ENCODE data around the gene AP3D1. TPM values are rescaled to one million over a fixed set of nuclear protein-coding genes. Genes with fewer than 3 reads are reported as not detected.

The AP3D1 gene
- total and polyA plus RNA-seq, 2 donors (not counting 3 experiments of a cell fraction or from before 2014, with no cell fraction given), result 130 to 137 TPM

- intact Hi-C loops (cut with micrococcal nuclease), result no loop called here
- no peak for DNase-seq (ENCODE audit: low read depth, low spot score)
- Histone ChIP-seq H3K4me3 (replicated peaks in 1 of 3; ENCODE audit: insufficient read depth in 1 of 3, low read depth in 1 of 3, low read length in 3 of 3) (no peak overlapping the region), H3K9ac (replicated peaks; ENCODE audit: extremely low read depth, insufficient read depth, low read length) (no peak overlapping the region), H3K4me1 (ENCODE audit: control insufficient read depth, extremely low read depth, insufficient read depth, low read length) (no peaks in the 10 kb centered on the region), H3K27me3 (ENCODE audit: control insufficient read depth in 2 of 2, insufficient read depth in 2 of 2, low read length in 2 of 2) (no peaks in the 10 kb centered on the region), H2AFZ (ENCODE audit: low read depth, low read length) (no peak overlapping the region), H3K9me3 (replicated peaks; ENCODE audit: control insufficient read depth, insufficient read depth, low read length) (no peaks in the 10 kb centered on the region), H3K9me1 (replicated peaks; ENCODE audit: control insufficient read depth, extremely low read depth, insufficient read depth, low read length) (no peaks in the 10 kb centered on the region), H3K27ac (ENCODE audit: insufficient read depth, low read depth, low read length) (no peak overlapping the region), H4K20me1 (replicated peaks; ENCODE audit: control insufficient read depth, extremely low read depth, insufficient read depth, low read length) (no peaks in the 10 kb centered on the region), H3K4me2 (ENCODE audit: insufficient read depth, low read length) (no peak overlapping the region), H3K79me2 (ENCODE audit: control insufficient read depth, insufficient read depth, low read length) (peaks cover 86% of the 10 kb centered on the region), H3K36me3 (ENCODE audit: control insufficient read depth in 2 of 2, extremely low read depth in 1 of 2, insufficient read depth in 2 of 2, low read length in 2 of 2) (peaks cover 2 to 20% of the 10 kb centered on the region in 2 experiments)
- no peak for TF ChIP-seq JUN (IDR thresholded peaks at IDR 0.05; ENCODE audit: borderline replicate concordance, insufficient read depth, insufficient read length, low read depth)
- no peak for TF ChIP-seq EZH2 (IDR thresholded peaks at IDR 0.05; ENCODE audit: borderline replicate concordance, low read depth, low read length, severe bottlenecking)
- TF ChIP-seq POLR2A (IDR thresholded peaks at IDR 0.05; ENCODE audit: low read depth, low read length), result no peak
- no peak for TF ChIP-seq POLR2AphosphoS5 (IDR thresholded peaks at IDR 0.05; ENCODE audit: insufficient read depth, low read depth, low read length)
- no peak for TF ChIP-seq MAX (IDR thresholded peaks at IDR 0.05; ENCODE audit: insufficient read depth, insufficient read length)
- no peak for TF ChIP-seq CTCF (IDR thresholded peaks at IDR 0.05; ENCODE audit: extremely low read depth in 1 of 2, insufficient read depth in 1 of 2, low read depth in 1 of 2, low read length in 2 of 2)
- no peak for TF ChIP-seq FOS (IDR thresholded peaks at IDR 0.05; ENCODE audit: borderline replicate concordance, insufficient read depth, low read length)
- no peak for TF ChIP-seq GATA2 (IDR thresholded peaks at IDR 0.05; ENCODE audit: insufficient read depth, insufficient read length, low read depth, low read length)
- no peak for TF ChIP-seq MYC (IDR thresholded peaks at IDR 0.05; ENCODE audit: low read depth, low read length)
- ChIA-PET POLR2A (no interaction called here), CTCF (interaction anchor here (1.4 kb wide), 1 partner anchor 24 kb away, joined by 8 read pairs; no protein-coding TSS in a partner anchor)
- dilution Hi-C loops (cut with MboI; ENCODE audit: extremely low pct_ligation_motif_present, low sequenced_read_pairs), result no loop called here
- BruUV-seq (replicated peaks), result no TSS peak
- FAIRE-seq, result no peak
These were observed 28.7 kb upstream of the AP3D1 start for GRCh38 chr19:2180114-2180513.

Data from endothelial cell of umbilical vein (primary cell).